ENCODE measurements around the gene MAPK10. TPM values are rescaled to one million over a fixed set of nuclear protein-coding genes. Genes with fewer than 3 reads are reported as not detected.
A peak's percentile ranks its signal among the peaks of the same experiment; 100 is the strongest.

The MAPK10 gene
- total and polyA plus RNA-seq, 2 of the 8 experiments (the other 6 are each of a cell fraction or from before 2014, with no cell fraction given), result 2.5 to 3.1 TPM

GRCh38 chr4:86403575-86403974, 43.7 kb upstream of the MAPK10 start:
- Histone ChIP-seq H3K79me2 (ENCODE audit: control insufficient read depth in 1 of 2, insufficient read depth in 2 of 2, low read length in 2 of 2) (no peaks in the 10 kb centered on the region), H2BK120ac (replicated peaks; ENCODE audit: low read depth, low read length) (no peak overlapping the region), H3K9me3 (ENCODE audit: insufficient read depth in 2 of 2, low read depth in 1 of 2, low read length in 1 of 2) (no peaks in the 10 kb centered on the region; a peak in 1 of 4 replicates), H2BK12ac (ENCODE audit: low read depth, low read length) (no peak overlapping the region), H2BK20ac (ENCODE audit: low read length) (no peak overlapping the region), H3K56ac (replicated peaks; ENCODE audit: insufficient read length, low read depth, low read length) (no peak overlapping the region), H2AFZ (ENCODE audit: low read length) (no peak overlapping the region), H3K36me3 (ENCODE audit: control insufficient read depth in 2 of 4, insufficient read depth in 4 of 4, low read length in 3 of 4) (no peaks in the 10 kb centered on the region), H3K9ac (replicated peaks in 1 of 4; ENCODE audit: extremely low read depth in 1 of 4, low read depth in 3 of 4, low read length in 3 of 4) (peak overlapping the region in 1 of 4 experiments; percentile 10; a peak in 1 of 7 replicates), H3K27ac (ENCODE audit: low read depth, low read length) (no peak overlapping the region), H3K4me1 (replicated peaks in 1 of 4; ENCODE audit: control insufficient read depth in 3 of 4, insufficient read depth in 4 of 4, low read length in 3 of 4) (no peaks in the 10 kb centered on the region), H3K4me2 (ENCODE audit: insufficient read depth in 1 of 2, low read depth in 2 of 2, low read length in 2 of 2) (no peak overlapping the region), H2AK5ac (ENCODE audit: low read depth, low read length) (no peak overlapping the region), H3K14ac (ENCODE audit: insufficient read length) (no peak overlapping the region), H3K27me3 (replicated peaks in 1 of 4; ENCODE audit: control insufficient read depth in 3 of 4, extremely low read depth in 1 of 4, insufficient read depth in 3 of 4, low read length in 3 of 4) (no peaks in the 10 kb centered on the region), H3K79me1 (ENCODE audit: low read depth, low read length) (no peaks in the 10 kb centered on the region), H2BK5ac (ENCODE audit: low read depth, low read length) (no peak overlapping the region), H2BK15ac (ENCODE audit: low read length) (no peak overlapping the region), H4K8ac (ENCODE audit: extremely low read depth, insufficient read depth, low read length) (no peak overlapping the region), H3K23ac (ENCODE audit: insufficient read length) (no peak overlapping the region), H3K18ac (ENCODE audit: extremely low read depth, low read length) (no peak overlapping the region), H3K4ac (replicated peaks; ENCODE audit: insufficient read length, low read depth, low read length) (no peak overlapping the region), H3K4me3 (ENCODE audit: extremely low read depth in 1 of 4, insufficient read depth in 2 of 4, low read depth in 3 of 4, low read length in 4 of 4) (no peak overlapping the region), H4K91ac (replicated peaks; ENCODE audit: insufficient read length, low read length) (no peak overlapping the region), H4K20me1 (replicated peaks in 1 of 2; ENCODE audit: control insufficient read depth in 1 of 2, insufficient read depth in 2 of 2, low read length in 2 of 2) (no peaks in the 10 kb centered on the region), H3K23me2 (ENCODE audit: low read depth, low read length) (no peaks in the 10 kb centered on the region), H4K5ac (ENCODE audit: insufficient read length, low read depth, low read length) (no peak overlapping the region)
- FAIRE-seq (no peak), DNase-seq (ENCODE audit: low read depth in 1 of 2, low spot score in 2 of 2) (no peak)
- no peak for TF ChIP-seq CHD1 (IDR thresholded peaks at IDR 0.05; ENCODE audit: low read depth, low read length)
- TF ChIP-seq POLR2A (IDR thresholded peaks at IDR 0.05; ENCODE audit: control extremely low read depth in 1 of 2, low read depth in 2 of 2, low read length in 2 of 2), result no peak
- TF ChIP-seq SUZ12 (IDR thresholded peaks at IDR 0.05; ENCODE audit: low read length), result no peak
- no peak for TF ChIP-seq KDM1A (IDR thresholded peaks at IDR 0.05; ENCODE audit: borderline replicate concordance, low read length)
- no peak for TF ChIP-seq ATF3 (IDR thresholded peaks at IDR 0.05; ENCODE audit: insufficient read depth, low read depth, low read length)
- no peak for TF ChIP-seq CTBP2 (IDR thresholded peaks at IDR 0.05; ENCODE audit: borderline replicate concordance, insufficient read depth, insufficient read length, low read length)
- TF ChIP-seq SIN3A (conservative IDR thresholded peaks at IDR 0.05 in 1 of 2, IDR thresholded peaks at IDR 0.05 in 1 of 2; ENCODE audit: low read depth in 1 of 2, low read length in 2 of 2), result no peak
- no peak for TF ChIP-seq BRCA1 (IDR thresholded peaks at IDR 0.05; ENCODE audit: low read depth, low read length)
- TF ChIP-seq TAF7 (optimal IDR thresholded peaks at IDR 0.05; ENCODE audit: borderline replicate concordance, low read depth, low read length), result no peak
- TF ChIP-seq POU5F1 (IDR thresholded peaks at IDR 0.05; ENCODE audit: low read depth, low read length), result no peak
- no peak for TF ChIP-seq CHD2 (IDR thresholded peaks at IDR 0.05; ENCODE audit: low read length)
- TF ChIP-seq CBX5 (IDR thresholded peaks at IDR 0.05; ENCODE audit: low read depth, low read length), result no peak
- no peak for TF ChIP-seq TCF12 (IDR thresholded peaks at IDR 0.05; ENCODE audit: low read depth, low read length)
- TF ChIP-seq YY1 (IDR thresholded peaks at IDR 0.05; ENCODE audit: low read depth, low read length), result no peak
- no peak for TF ChIP-seq ASH2L (IDR thresholded peaks at IDR 0.05; ENCODE audit: low read length)
- POLR2A ChIA-PET (ENCODE audit: partially characterized antibody), result interaction anchor here (0.6 kb wide), 1 partner anchor 37 kb away, joined by 3 read pairs; no protein-coding TSS in a partner anchor
- CTCF ChIA-PET (ENCODE audit: partially characterized antibody), result no interaction called here
- 81% methylated on average over 6 of the region's 6 CpGs; no CpG with 5 or more reads in 1 of the 2 experiments for WGBS, 2 experiments (ENCODE audit: extremely low coverage in 1 of 2, insufficient coverage in 1 of 2, insufficient read length in 1 of 2, insufficient replicate concordance in 2 of 2, low coverage in 1 of 2, low lambda C conversion rate in 2 of 2, missing lambda C conversion rate in 1 of 2)
